Activated CD4-positive, CD25-positive, alpha-beta regulatory T cell treated with anti-CD3 and anti-CD28 coated beads, Interleukin-2, amount 50 U/mL, for 72 hours (primary cell): ENCODE data around the gene CLEC11A.
"Not testable (repeated sequence)": the region's sequence is repeated elsewhere in the genome, so short reads cannot be mapped to it uniquely, and the experiment has no call there.

Source experiments
- DNase-seq: peaks from one replicate; pipeline ENCODE4 v3.0.0; 2021

Gene CLEC11A

DNA sequence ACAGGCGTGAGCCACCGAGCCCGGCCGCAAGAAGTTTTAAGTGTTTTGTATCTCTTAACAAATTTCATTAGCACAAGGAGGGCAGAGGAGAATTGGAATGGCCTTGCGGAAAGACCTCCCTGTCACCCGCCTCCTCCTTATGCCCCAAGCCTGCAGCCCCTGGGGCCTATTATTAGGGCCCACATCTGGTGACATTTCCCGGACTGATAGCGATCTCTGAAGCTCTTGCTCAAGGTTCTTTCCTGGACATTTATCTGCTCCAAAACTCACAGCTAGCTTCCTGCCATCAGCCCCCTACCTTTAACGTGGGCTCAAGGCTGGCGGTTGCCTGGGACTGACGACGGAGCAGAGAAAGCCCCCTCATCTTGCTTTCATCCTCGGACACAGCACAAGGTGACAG, 40.4 kb downstream of the CLEC11A start:
- not testable (repeated sequence) for DNase-seq

DNA sequence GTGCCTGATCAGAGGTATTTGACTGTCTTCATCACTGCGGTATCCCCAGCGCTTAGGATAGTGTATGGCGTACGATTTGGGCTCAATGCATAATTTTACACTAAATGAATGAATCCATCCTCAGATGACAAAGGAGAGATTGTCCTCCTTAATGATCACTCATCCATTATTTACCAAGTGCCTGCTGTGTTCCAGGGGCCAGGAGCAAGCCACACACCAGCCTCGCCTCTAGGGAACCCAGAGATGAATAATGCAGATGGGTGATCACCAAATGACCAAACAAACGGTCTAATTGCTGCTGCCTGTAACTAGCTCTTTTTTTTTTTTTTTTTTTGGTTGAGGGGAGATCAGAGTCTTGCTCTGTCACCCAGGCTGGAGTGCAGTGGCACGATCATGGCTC, 41.2 kb downstream of the CLEC11A start:
- no peak for DNase-seq

DNA sequence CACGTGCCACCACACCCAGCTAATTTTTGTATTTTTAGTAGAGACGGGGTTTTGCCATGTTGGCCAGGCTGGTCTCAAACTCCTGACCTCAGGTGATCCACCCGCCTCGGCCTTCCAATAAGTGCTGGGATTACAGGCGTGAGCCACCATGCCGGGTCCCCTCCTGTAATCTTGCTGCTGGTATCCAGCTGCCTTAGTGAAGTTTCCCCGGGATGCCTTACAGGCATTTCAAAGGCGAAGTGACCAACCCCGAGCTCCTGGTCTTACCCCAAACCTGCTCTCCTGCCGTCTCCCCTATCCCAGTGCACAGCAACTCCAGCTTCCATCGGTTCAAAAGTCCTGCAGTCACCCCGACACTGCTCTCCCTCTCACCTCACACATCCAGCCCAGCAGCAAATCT, 43.6 kb downstream of the CLEC11A start:
- not testable (repeated sequence) for DNase-seq

DNA sequence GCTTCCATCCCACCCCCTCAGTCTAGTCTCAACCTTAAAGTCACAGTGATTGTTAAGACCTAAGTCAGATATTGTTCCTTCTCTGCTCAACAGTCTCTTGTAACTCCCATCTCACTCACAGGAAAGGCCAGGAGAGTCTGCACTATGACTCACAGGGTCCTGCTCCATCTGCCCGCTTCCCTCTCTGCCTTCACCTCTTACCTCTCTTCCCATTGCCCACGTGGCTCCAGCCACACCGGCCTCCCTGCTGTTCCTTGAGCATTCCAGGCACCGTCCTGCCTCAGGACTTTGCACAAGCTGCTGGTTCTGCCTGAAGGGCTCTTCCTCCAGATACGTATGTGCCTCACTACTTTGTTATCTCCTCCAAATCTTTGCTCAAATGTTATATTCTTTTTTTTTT, 44.1 kb downstream of the CLEC11A start:
- not testable (repeated sequence) for DNase-seq

GRCh38 chr19:50768277-50768676, 45.1 kb downstream of the CLEC11A start:
- DNase-seq, result no peak

- not testable (repeated sequence) for DNase-seq
These were observed 47.0 kb downstream of the CLEC11A start, which contains the start of gene GPR32 for GRCh38 chr19:50770164-50770563. TSS of gene GPR32 (plus strand) at chr19:50770464. CDS start at chr19:50770601, 137 bp downstream.

- no peak for DNase-seq
These were observed 47.7 kb downstream of the CLEC11A start for GRCh38 chr19:50770888-50771287.

- DNase-seq, result no peak
These were observed 49.3 kb downstream of the CLEC11A start for GRCh38 chr19:50772476-50772875.

- DNase-seq, result not testable (repeated sequence)
These were observed 49.7 kb downstream of the CLEC11A start for GRCh38 chr19:50772912-50773311.

DNA sequence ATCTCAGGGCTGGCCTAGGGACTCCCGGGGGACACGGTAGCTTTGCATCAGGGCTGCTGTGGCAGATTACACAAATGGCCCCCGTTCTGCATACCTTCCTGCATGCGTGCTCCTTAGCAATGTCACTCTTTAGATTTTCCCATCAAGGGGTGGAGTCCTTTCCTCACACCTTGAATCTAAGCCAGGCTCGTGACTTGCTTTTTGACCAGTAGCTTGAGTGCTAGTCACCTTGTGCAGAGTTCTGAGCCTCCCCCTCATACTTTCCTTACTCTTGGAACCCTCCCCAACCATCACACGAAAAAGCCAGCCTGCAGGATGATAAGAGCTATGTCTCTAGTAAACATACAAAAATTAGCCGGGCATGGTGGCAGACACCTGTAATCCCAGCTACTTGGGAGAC, 50.3 kb downstream of the CLEC11A start:
- not testable (repeated sequence) for DNase-seq
